Adrenal gland (tissue), 5 donors: ENCODE results near the gene BLTP3A.

ENCODE experiments used
- POLR2A ChIP-seq, 2 donors: fragments of 450-650 bp; IDR thresholded peaks; one replicate each; pipeline ENCODE4 v1.6.1; 2017; ENCODE audit warnings: antibody characterized with exemption in 2 of 2, mild to moderate bottlenecking in 2 of 2, moderate library complexity in 1 of 2
- TF ChIP-seq, protein P1 (sequence below), 6 experiments: fragments of 450-650 bp in 4 of 6; fragments of 200-600 bp in 2 of 6; sonication (generic) in 1 of 6; IDR thresholded peaks; 1 replicate in 5 of 6; 2 replicates in 1 of 6; pipeline versions ENCODE4 v1.5.1 to v1.8.0; 2016 to 2021; ENCODE audit warnings: antibody characterized with exemption in 6 of 6, mild to moderate bottlenecking in 2 of 6, moderate library complexity in 1 of 6
- donor health status: DM: no; HTN: no; CAD: no.

DNA sequence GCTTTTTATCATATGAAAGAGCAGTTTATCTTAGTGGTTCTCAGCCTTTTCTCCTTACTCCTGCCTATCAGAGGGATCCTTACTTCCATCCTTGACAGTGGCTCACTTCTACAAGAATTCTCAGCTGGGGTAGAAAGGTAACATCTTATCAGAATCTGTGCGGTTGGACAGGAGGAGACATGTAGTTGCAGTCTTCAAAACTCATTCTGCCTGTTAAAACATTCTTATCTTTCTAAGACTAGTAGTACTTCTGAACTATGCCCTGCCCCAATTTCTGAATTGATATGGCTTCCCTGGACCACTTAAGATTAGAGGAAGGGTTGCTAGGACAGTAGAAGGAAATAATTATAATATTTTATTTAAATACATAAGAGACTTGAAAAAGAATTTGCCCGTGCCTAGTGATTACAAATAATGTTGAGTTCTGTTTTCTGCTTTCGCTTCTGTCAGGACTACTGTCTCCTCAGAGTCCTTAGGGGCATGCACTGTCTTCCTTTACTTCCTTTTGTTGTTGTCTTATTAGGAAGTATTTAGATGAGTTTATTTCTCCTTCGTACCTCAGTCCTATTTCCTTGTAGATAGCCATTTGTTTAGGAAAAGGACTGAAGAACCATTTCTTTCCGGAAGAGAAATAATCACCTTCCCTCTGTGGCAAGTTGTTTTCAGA lies 24.9 kb downstream of the BLTP3A start:
- TF ChIP-seq, protein P1, sequence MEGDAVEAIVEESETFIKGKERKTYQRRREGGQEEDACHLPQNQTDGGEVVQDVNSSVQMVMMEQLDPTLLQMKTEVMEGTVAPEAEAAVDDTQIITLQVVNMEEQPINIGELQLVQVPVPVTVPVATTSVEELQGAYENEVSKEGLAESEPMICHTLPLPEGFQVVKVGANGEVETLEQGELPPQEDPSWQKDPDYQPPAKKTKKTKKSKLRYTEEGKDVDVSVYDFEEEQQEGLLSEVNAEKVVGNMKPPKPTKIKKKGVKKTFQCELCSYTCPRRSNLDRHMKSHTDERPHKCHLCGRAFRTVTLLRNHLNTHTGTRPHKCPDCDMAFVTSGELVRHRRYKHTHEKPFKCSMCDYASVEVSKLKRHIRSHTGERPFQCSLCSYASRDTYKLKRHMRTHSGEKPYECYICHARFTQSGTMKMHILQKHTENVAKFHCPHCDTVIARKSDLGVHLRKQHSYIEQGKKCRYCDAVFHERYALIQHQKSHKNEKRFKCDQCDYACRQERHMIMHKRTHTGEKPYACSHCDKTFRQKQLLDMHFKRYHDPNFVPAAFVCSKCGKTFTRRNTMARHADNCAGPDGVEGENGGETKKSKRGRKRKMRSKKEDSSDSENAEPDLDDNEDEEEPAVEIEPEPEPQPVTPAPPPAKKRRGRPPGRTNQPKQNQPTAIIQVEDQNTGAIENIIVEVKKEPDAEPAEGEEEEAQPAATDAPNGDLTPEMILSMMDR (IDR thresholded peaks at IDR 0.05): no peak
- TF ChIP-seq POLR2A (IDR thresholded peaks at IDR 0.05): no peak
